PC-3 (cell line): ENCODE measurements around the gene DNER. TPM values are rescaled to one million over a fixed set of nuclear protein-coding genes. Genes with fewer than 3 reads are reported as not detected.

Experiments used
- ATAC-seq: fragments of 200-7000 bp; cut with Tn5 transposase; 2 replicates; pipeline ENCODE4 v1.9.1; 2020; ENCODE audit warnings: mild to moderate bottlenecking, moderate library complexity
- BruUV-seq: library from RNA; stranded (reverse); fragments of 400-500 nt; replicated peaks from 2 replicates; lab custom pipeline; 2021; lab: Mats Ljungman, UMichigan
- CTCF ChIA-PET: fragments of 300-600 bp; sonication (Branson Sonifier 250); formaldehyde crosslinking; loops from one replicate; lab custom pipeline; 2022; ENCODE audit warnings: antibody characterized with exemption; lab: Charles Lee
- POLR2A ChIA-PET: fragments of 300-600 bp; sonication (Branson Sonifier 250); formaldehyde crosslinking; loops from one replicate; lab custom pipeline; 2022; ENCODE audit warnings: antibody characterized with exemption; ENCODE audit not compliant: unreplicated experiment; lab: Charles Lee
- DNase-seq: peaks from one replicate; pipeline ENCODE4 v3.0.0-alpha.2; 2015
- H2AFZ ChIP-seq: fragments of 300-600 bp; sonication (generic); 2 replicates; pipeline ENCODE4 v1.6.0; 2016; ENCODE audit warnings: antibody characterized with exemption, low read length
- H3F3A ChIP-seq: fragments of 300-600 bp; sonication (generic); one replicate; pipeline ENCODE4 v1.6.0; 2017; ENCODE audit warnings: antibody characterized with exemption, low read length, control low read depth, mild to moderate bottlenecking; ENCODE audit not compliant: unreplicated experiment
- H3K27ac ChIP-seq: fragments of 300-600 bp; sonication (generic); 2 replicates; pipeline ENCODE4 v1.5.1; 2016; ENCODE audit warnings: mild to moderate bottlenecking, low read length
- H3K27me3 ChIP-seq: fragments of 300-600 bp; sonication (generic); 2 replicates; pipeline ENCODE4 v1.6.1; 2016; ENCODE audit warnings: low read length, mixed read lengths
- H3K36me3 ChIP-seq: fragments of 300-600 bp; sonication (generic); 2 replicates; pipeline ENCODE4 v1.6.1; 2016; ENCODE audit warnings: low read depth, mixed run types, low read length, mixed read lengths
- H3K4me1 ChIP-seq: fragments of 300-600 bp; sonication (generic); 2 replicates; pipeline ENCODE4 v1.5.1; 2016; ENCODE audit warnings: low read length; ENCODE audit not compliant: insufficient read depth
- H3K4me2 ChIP-seq: fragments of 300-600 bp; sonication (generic); 2 replicates; pipeline ENCODE4 v1.6.0; 2016; ENCODE audit warnings: low read length
- H3K4me3 ChIP-seq: fragments of 300-600 bp; sonication (generic); 2 replicates; pipeline ENCODE4 v1.5.1; 2016; ENCODE audit warnings: mild to moderate bottlenecking, low read length, mixed read lengths
- H3K79me2 ChIP-seq: fragments of 300-600 bp; sonication (generic); 2 replicates; pipeline ENCODE4 v1.6.1; 2017; ENCODE audit warnings: low read length, mixed read lengths
- H3K9ac ChIP-seq: fragments of 300-600 bp; sonication (generic); 2 replicates; pipeline ENCODE4 v1.6.0; 2016; ENCODE audit warnings: mild to moderate bottlenecking, low read length
- H3K9me2 ChIP-seq: fragments of 300-600 bp; sonication (generic); replicated peaks from 2 replicates; pipeline ENCODE4 v1.6.1; 2016; ENCODE audit warnings: mixed run types, low read length, mixed read lengths
- H3K9me3 ChIP-seq: fragments of 300-600 bp; sonication (generic); 2 replicates; pipeline ENCODE4 v1.6.1; 2016; ENCODE audit warnings: low read length, mixed read lengths
- H4K20me1 ChIP-seq: fragments of 300-600 bp; sonication (generic); 2 replicates; pipeline ENCODE4 v1.6.1; 2016; ENCODE audit warnings: low read length, mixed read lengths
- CTCF ChIP-seq: fragments of 300-600 bp; sonication (generic); conservative IDR thresholded peaks from 2 replicates; pipeline ENCODE4 v1.5.1; 2017; ENCODE audit warnings: antibody characterized with exemption, low read depth, mild to moderate bottlenecking, low read length
- EZH2 ChIP-seq: fragments of 300-600 bp; sonication (generic); IDR thresholded peaks from one replicate; pipeline ENCODE4 v1.6.1; 2017; ENCODE audit warnings: antibody characterized with exemption, mild to moderate bottlenecking, low read length; ENCODE audit not compliant: unreplicated experiment
- EZH2phosphoT487 ChIP-seq: fragments of 300-600 bp; sonication (generic); IDR thresholded peaks from 2 replicates; pipeline ENCODE4 v1.6.1; 2018; ENCODE audit warnings: mild to moderate bottlenecking, antibody characterized with exemption, low read length, borderline replicate concordance
- intact Hi-C: fragments of 100-400 bp; cut with micrococcal nuclease; formaldehyde crosslinking; loops from 2 replicates; pipeline ENCODE4 v1.9.0; 2023
- total RNA-seq: library from RNA; depleted of rRNA; stranded (reverse); fragments of >200 nt; gene quantifications from 2 replicates; pipeline ENCODE4 v1.2.3, GENCODE V29; 2014

Gene DNER
- total RNA-seq, 1 experiment from 2014 or later: 1.1 TPM

DNA sequence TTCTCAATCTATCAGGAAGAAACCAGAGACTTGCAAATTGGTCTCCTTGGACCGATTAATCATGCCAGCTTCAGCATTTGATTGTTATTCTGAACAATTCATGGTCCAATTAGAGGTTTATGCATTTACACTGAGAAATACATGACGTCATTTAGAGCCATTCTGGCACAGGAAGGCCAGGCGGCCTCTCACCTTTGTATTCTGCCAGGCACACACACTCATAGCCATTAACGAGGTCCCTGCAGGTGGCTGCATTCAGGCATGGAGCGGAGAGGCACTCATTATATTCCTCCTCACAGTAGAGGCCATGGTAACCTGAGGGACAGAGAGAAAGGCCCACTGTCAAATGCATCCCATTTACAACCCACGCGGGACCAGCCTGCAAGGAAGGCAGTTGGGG is 296.4 kb downstream of the DNER start:
- Histone ChIP-seq H3K27ac (no peak overlapping the region), H3K36me3 (no peaks in the 10 kb centered on the region), H3K27me3 (no peaks in the 10 kb centered on the region), H2AFZ (no peak overlapping the region), H3K9me2 (no peaks in the 10 kb centered on the region; the same call in 1 of the 2 replicates), H3K9me3 (no peaks in the 10 kb centered on the region), H3K4me2 (no peak overlapping the region), H3K4me3 (no peak overlapping the region), H3F3A (no peaks in the 10 kb centered on the region), H3K9ac (no peak overlapping the region), H4K20me1 (no peaks in the 10 kb centered on the region), H3K79me2 (no peaks in the 10 kb centered on the region), H3K4me1 (no peaks in the 10 kb centered on the region)
- ChIA-PET CTCF (no interaction called here), POLR2A (no interaction called here)
- DNase-seq (no peak), ATAC-seq (no peak)
- no TSS peak for BruUV-seq
- TF ChIP-seq EZH2phosphoT487 (no peak), EZH2 (no peak), CTCF (no peak)
- intact Hi-C loops: no loop called here

DNA sequence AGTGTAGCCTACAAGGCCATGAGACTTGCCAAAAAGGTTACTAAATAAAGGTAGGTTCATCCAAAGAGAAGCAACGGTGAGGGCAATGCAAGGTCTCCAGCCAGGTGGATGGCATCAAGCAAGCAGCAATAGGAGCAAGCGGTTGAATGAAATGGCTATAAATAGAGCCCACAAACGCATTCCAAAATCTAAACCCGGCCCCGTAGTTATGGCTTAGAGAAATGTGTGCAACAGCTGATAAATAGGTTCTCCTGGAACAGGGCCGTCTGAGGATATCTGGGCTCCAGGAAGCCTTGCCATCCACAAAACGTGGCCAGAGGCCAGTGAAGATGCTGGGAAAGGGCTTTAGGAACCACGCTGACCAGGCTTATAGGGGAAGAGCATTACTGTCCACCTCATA is 297.2 kb downstream of the DNER start:
- H3F3A ChIP-seq: no peaks in the 10 kb centered on the region
- H3K9me3 ChIP-seq: no peaks in the 10 kb centered on the region
- H3K9ac ChIP-seq: no peak overlapping the region
- ChIA-PET CTCF (no interaction called here), POLR2A (no interaction called here)
- ATAC-seq (no peak), DNase-seq (no peak)
- no peak for TF ChIP-seq CTCF
- H3K4me1 ChIP-seq: no peaks in the 10 kb centered on the region
- no peak overlapping the region for H3K4me3 ChIP-seq
- no peak overlapping the region for H3K27ac ChIP-seq
- no peaks in the 10 kb centered on the region for H3K79me2 ChIP-seq
- H3K9me2 ChIP-seq: no peaks in the 10 kb centered on the region; the same call in 1 of the 2 replicates
- no peak overlapping the region for H3K4me2 ChIP-seq
- H3K36me3 ChIP-seq: no peaks in the 10 kb centered on the region
- no TSS peak for BruUV-seq
- no peak overlapping the region for H2AFZ ChIP-seq
- H3K27me3 ChIP-seq: no peaks in the 10 kb centered on the region
- intact Hi-C loops: no loop called here
- no peaks in the 10 kb centered on the region for H4K20me1 ChIP-seq

GRCh38 chr2:229416116-229416694 is 298.1 kb downstream of the DNER start:
- no peak for DNase-seq
- POLR2A ChIA-PET: no interaction called here
- Histone ChIP-seq H3K27me3 (no peaks in the 10 kb centered on the region), H2AFZ (no peak overlapping the region), H3K4me2 (no peak overlapping the region), H3K4me1 (peaks cover 1% of the 10 kb centered on the region; the same call in 1 of the 2 replicates), H3K9me3 (no peaks in the 10 kb centered on the region), H3K4me3 (no peak overlapping the region), H3K27ac (no peak overlapping the region), H4K20me1 (no peaks in the 10 kb centered on the region), H3K79me2 (no peaks in the 10 kb centered on the region), H3K36me3 (no peaks in the 10 kb centered on the region), H3K9me2 (no peaks in the 10 kb centered on the region; the same call in 1 of the 2 replicates), H3F3A (no peaks in the 10 kb centered on the region), H3K9ac (no peak overlapping the region)
- CTCF ChIA-PET: no interaction called here
- no TSS peak for BruUV-seq
- intact Hi-C loops: no loop called here
- no peak for ATAC-seq
- TF ChIP-seq EZH2 (no peak), EZH2phosphoT487 (no peak), CTCF (no peak)
